Lower leg skin (tissue), 3 donors: ENCODE data around the gene OR2V2.

Experiments used
- CTCF ChIP-seq, 3 donors: fragments of 450-650 bp; IDR thresholded peaks; one replicate each; pipeline ENCODE4 v1.5.1; 2016; ENCODE audit warnings: antibody characterized with exemption in 3 of 3, mild to moderate bottlenecking in 3 of 3, moderate library complexity in 2 of 3
- POLR2A ChIP-seq, 2 donors: fragments of 450-650 bp; IDR thresholded peaks; one replicate each; pipeline ENCODE4 v1.6.1; 2016 to 2017; ENCODE audit warnings: antibody characterized with exemption in 2 of 2, mild to moderate bottlenecking in 1 of 2, moderate library complexity in 1 of 2

GRCh38 chr5:181120306-181120705 is 27.1 kb upstream of the OR2V2 start:
- no peak for TF ChIP-seq CTCF (IDR thresholded peaks at IDR 0.05)
- no peak for TF ChIP-seq POLR2A (IDR thresholded peaks at IDR 0.05)
